ENCODE results near the gene THNSL1. TPM values are rescaled to one million over a fixed set of nuclear protein-coding genes. Genes with fewer than 3 reads are reported as not detected.

THNSL1 gene
- total and polyA plus RNA-seq, 8 donors: under 0.01 to 5.0 (median 1.3) TPM

DNA sequence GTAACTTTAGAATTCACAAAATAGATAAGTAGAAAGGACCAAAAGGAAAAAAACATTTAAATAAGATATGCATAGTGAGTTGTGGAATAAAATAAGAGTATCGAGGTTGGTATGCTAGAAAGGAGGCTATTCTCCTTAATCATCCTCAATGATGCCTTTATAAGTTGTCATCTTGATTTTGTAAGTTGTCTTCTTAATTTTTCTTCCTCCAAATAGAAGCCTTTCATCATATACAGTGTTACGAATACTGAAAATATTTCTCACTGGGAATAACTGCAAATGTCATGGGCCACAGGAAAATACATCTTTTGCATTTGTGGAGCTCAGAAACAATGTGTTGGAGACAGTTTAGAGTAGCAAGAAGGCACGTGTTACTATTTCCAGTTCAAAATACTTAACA, 32.5 kb upstream of the THNSL1 start:
- Histone ChIP-seq H3K36me3 (no peaks in the 10 kb centered on the region), H3K4me3 (no peak overlapping the region), H3K27me3 (no peaks in the 10 kb centered on the region), H3K9me3 (no peaks in the 10 kb centered on the region), H3K4me1 (peaks cover 0 to 16% (median 1%) of the 10 kb centered on the region in 4 donors), H3K27ac (no peak overlapping the region)
- 79 to 94% (median 88%) methylated on average over 3 of the region's 3 CpGs for WGBS, 5 donors
- intact Hi-C loops (cut with DNase I; ENCODE audit: low total_unique reads): no loop called here
- TF ChIP-seq, protein P1, sequence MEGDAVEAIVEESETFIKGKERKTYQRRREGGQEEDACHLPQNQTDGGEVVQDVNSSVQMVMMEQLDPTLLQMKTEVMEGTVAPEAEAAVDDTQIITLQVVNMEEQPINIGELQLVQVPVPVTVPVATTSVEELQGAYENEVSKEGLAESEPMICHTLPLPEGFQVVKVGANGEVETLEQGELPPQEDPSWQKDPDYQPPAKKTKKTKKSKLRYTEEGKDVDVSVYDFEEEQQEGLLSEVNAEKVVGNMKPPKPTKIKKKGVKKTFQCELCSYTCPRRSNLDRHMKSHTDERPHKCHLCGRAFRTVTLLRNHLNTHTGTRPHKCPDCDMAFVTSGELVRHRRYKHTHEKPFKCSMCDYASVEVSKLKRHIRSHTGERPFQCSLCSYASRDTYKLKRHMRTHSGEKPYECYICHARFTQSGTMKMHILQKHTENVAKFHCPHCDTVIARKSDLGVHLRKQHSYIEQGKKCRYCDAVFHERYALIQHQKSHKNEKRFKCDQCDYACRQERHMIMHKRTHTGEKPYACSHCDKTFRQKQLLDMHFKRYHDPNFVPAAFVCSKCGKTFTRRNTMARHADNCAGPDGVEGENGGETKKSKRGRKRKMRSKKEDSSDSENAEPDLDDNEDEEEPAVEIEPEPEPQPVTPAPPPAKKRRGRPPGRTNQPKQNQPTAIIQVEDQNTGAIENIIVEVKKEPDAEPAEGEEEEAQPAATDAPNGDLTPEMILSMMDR (IDR thresholded peaks at IDR 0.05): no peak
- TF ChIP-seq POLR2AphosphoS5 (IDR thresholded peaks at IDR 0.05) (no peak), POLR2A (IDR thresholded peaks at IDR 0.05) (no peak), EP300 (IDR thresholded peaks at IDR 0.05) (no peak)
- no peak for DNase-seq

DNA sequence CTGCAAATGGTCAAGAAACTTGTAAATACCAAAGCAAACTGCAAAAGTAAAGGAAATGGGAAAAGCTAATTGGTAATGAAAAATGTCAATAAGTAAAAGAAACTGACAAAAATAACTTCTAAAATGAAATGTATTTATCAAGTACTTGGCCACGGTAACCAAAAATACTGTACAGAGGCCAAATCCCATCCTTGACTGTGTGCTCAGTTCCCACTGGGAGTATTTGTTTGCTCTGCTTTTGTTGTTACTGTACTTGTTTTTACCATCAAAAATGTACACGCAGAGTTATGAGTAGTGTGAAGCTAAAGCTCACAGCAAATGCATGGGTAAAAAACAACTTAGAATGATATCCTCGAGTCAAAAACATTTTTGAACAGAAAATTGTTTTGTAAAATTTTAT, 31.5 kb upstream of the THNSL1 start:
- intact Hi-C loops (cut with DNase I; ENCODE audit: low total_unique reads): no loop called here
- H3K4me3 ChIP-seq: no peak overlapping the region

DNA sequence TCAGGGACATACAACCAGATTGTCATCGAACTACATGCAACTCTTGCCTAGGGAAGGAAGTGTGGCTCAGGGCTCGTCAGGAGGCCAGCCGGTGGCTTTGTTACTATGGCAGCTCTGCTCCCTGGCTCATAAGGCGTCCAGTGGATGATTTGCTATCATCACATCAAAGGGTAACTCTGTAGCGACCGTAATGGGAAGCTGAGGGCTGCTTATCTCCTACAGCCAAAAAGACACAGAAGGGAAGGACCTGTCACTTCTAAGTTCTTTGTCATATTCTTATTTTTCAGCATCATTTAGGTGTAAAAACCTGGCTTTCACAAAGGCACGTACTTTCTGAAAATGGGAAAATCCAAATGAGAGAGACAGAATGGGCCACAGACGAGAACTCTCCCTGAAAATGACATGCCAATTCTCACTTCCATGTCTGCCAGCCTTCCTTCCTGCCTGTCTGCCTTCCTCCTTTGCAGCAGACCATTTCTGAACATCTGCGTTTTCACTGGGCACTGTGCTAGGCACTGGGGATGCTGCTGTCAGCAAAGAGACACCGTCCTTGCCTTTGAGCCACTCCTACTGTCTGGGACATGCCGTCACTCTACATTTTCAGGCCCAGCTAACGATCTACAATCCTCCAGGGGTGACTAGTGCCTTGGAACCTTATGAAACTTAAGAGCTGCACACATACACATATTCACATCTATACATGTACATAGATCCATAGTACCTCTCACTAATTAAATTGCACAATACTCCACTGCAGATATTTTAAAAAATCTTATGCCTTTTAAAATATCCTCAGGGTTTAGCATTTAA, 27.4 kb upstream of the THNSL1 start:
- intact Hi-C loops (cut with DNase I; ENCODE audit: low total_unique reads): no loop called here
- TF ChIP-seq, protein P1 (IDR thresholded peaks at IDR 0.05): no peak
- TF ChIP-seq POLR2A (IDR thresholded peaks at IDR 0.05): no peak
- Histone ChIP-seq H3K27ac (no peak overlapping the region), H3K9me3 (no peaks in the 10 kb centered on the region), H3K27me3 (no peaks in the 10 kb centered on the region), H3K4me3 (no peak overlapping the region), H3K36me3 (no peaks in the 10 kb centered on the region), H3K4me1 (peaks cover 0 to 21% (median 5%) of the 10 kb centered on the region in 4 donors)
- peak in 1 of 2 donors; percentile 16 for DNase-seq
- WGBS, 5 donors: 74 to 85% (median 76%) methylated on average over 12 of the region's 12 CpGs

More for the DNA sequence above, 31.5 kb upstream of the THNSL1 start:
- DNase-seq: no peak
- no peaks in the 10 kb centered on the region for H3K27me3 ChIP-seq
- no peaks in the 10 kb centered on the region for H3K9me3 ChIP-seq
- peaks cover 0 to 26% (median 3%) of the 10 kb centered on the region in 4 donors for H3K4me1 ChIP-seq
- no peak overlapping the region for H3K27ac ChIP-seq
- no peaks in the 10 kb centered on the region for H3K36me3 ChIP-seq
- 42 to 49% (median 44%) methylated on average over 3 of the region's 3 CpGs for WGBS, 5 donors
- no peak for TF ChIP-seq POLR2A (IDR thresholded peaks at IDR 0.05)
- TF ChIP-seq, protein P1 (IDR thresholded peaks at IDR 0.05): no peak

DNA sequence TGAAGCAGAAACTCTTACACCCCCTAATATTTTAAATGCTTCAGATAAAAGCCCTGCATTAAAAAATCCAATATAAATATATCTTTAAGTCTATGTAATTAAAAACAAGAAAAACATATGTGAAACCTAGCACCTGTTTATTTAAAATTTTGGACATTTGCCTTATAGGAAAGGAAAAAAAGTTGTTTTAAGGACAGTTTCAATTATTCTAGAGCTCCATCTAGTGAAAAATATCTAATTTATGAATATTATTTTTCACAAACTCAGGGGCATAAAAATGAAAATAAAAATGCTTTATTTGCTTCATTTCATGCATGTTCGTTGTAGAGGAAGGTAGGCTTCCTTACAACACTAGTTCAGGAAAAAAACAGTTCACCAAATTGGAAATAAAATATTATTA, 26.5 kb upstream of the THNSL1 start:
- no peaks in the 10 kb centered on the region for H3K27me3 ChIP-seq
- H3K4me3 ChIP-seq: no peak overlapping the region
- intact Hi-C loops (cut with DNase I; ENCODE audit: low total_unique reads): no loop called here
- no peak for DNase-seq
- 11 to 27% (median 17%) methylated on average over 1 of the region's 1 CpG for WGBS, 5 donors
- TF ChIP-seq, protein P1 (IDR thresholded peaks at IDR 0.05): peak in 1 of 7 experiments; percentile 6
- TF ChIP-seq POLR2AphosphoS5 (IDR thresholded peaks at IDR 0.05): no peak
- no peaks in the 10 kb centered on the region for H3K36me3 ChIP-seq
- no peaks in the 10 kb centered on the region for H3K9me3 ChIP-seq
- peaks cover 0 to 21% (median 5%) of the 10 kb centered on the region in 4 donors for H3K4me1 ChIP-seq
- H3K27ac ChIP-seq: no peak overlapping the region
